GM21786 (cell line): ENCODE measurements around the gene UNC79.
"Not testable (repeated sequence)": the region's sequence is repeated elsewhere in the genome, so short reads cannot be mapped to it uniquely, and the experiment has no call there.

Experiments
- ATAC-seq: cut with Tn5 transposase; IDR thresholded peaks from one replicate; pipeline ENCODE4 v1.9.1; 2021; ENCODE audit not compliant: unreplicated experiment

UNC79 gene

GRCh38 chr14:93493054-93493453, 62.3 kb downstream of the UNC79 start:
- no peak for ATAC-seq

- ATAC-seq = not testable (repeated sequence)
These were observed 62.9 kb downstream of the UNC79 start for GRCh38 chr14:93493622-93494021.

GRCh38 chr14:93496856-93497741, 66.4 kb downstream of the UNC79 start:
- ATAC-seq = no peak

- no peak for ATAC-seq
These were observed 79.3 kb downstream of the UNC79 start for GRCh38 chr14:93510056-93510455.

GRCh38 chr14:93511001-93511400, 80.3 kb downstream of the UNC79 start:
- no peak for ATAC-seq

- ATAC-seq = no peak
These were observed 89.4 kb downstream of the UNC79 start for GRCh38 chr14:93520053-93520607.

- ATAC-seq = no peak
These were observed 91.5 kb downstream of the UNC79 start for GRCh38 chr14:93522221-93522620.

GRCh38 chr14:93525216-93525615, 94.5 kb downstream of the UNC79 start:
- ATAC-seq = not testable (repeated sequence)

GRCh38 chr14:93525696-93526451, 95.1 kb downstream of the UNC79 start:
- no peak for ATAC-seq

GRCh38 chr14:93527203-93527607, 96.5 kb downstream of the UNC79 start:
- ATAC-seq = no peak

GRCh38 chr14:93528884-93529558, 98.3 kb downstream of the UNC79 start:
- no peak for ATAC-seq

GRCh38 chr14:93531644-93532043, 100.9 kb downstream of the UNC79 start:
- no peak for ATAC-seq

GRCh38 chr14:93532541-93532940, 101.8 kb downstream of the UNC79 start:
- ATAC-seq = no peak

- ATAC-seq = peak; percentile 35
These were observed 102.7 kb downstream of the UNC79 start for GRCh38 chr14:93533437-93533836.

GRCh38 chr14:93533842-93534241, 103.1 kb downstream of the UNC79 start:
- ATAC-seq = peak; percentile 94

- ATAC-seq = no peak
These were observed 104.8 kb downstream of the UNC79 start for GRCh38 chr14:93535537-93535936.

- no peak for ATAC-seq
These were observed 106.2 kb downstream of the UNC79 start for GRCh38 chr14:93536945-93537344.

- ATAC-seq = no peak
These were observed 107.2 kb downstream of the UNC79 start for GRCh38 chr14:93537951-93538350.

GRCh38 chr14:93538413-93538812, 107.7 kb downstream of the UNC79 start:
- ATAC-seq = no peak

GRCh38 chr14:93540235-93540634, 109.5 kb downstream of the UNC79 start:
- ATAC-seq = no peak

GRCh38 chr14:93543766-93544165, 113.0 kb downstream of the UNC79 start:
- ATAC-seq = no peak
